Astrocyte of the cerebellum (primary cell): ENCODE results near the gene GALP.
"Not testable (repeated sequence)": the region's sequence is repeated elsewhere in the genome, so short reads cannot be mapped to it uniquely, and the experiment has no call there.

Experiments used
- DNase-seq: peaks from one replicate; pipeline ENCODE4 v3.0.0-alpha.2; 2011; ENCODE audit warnings: low read depth
- H3K4me3 ChIP-seq: 2 replicates; pipeline ENCODE4 v1.5.1; 2011; ENCODE audit warnings: mild to moderate bottlenecking, low read depth, low read length, moderate library complexity
- in situ Hi-C: cut with HindIII; loops from 2 replicates; pipeline ENCODE4 v1.10.0; 2017; ENCODE audit warnings: low sequenced_read_pairs
- TF ChIP-seq, protein P1 (sequence below): IDR thresholded peaks from 2 replicates; pipeline ENCODE4 v1.5.1; 2012; ENCODE audit warnings: low read length, low read depth, moderate library complexity, mild to moderate bottlenecking; ENCODE audit errors: missing control alignments

GALP gene

DNA sequence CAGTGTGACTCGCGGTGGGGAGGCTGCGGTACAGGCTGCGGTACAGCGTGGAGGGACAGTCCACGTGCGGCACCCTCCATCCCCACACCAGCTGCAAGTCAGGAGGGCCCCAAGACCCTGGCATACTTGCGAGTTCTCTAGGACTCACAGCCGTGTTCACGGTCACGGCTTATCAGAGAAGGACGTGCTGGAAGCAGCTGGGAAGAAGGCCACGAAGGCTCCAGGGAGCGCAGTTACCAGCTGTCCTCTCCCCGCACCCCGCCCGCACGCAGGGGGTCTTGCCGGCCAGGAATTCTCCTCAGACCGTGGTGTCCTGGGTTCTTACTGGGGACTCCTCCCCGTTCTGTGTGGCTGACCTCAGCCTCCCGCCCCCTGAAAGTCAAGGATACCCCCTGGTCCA lies 28.5 kb upstream of the GALP start:
- no peak for DNase-seq
- in situ Hi-C loops: no loop called here
- H3K4me3 ChIP-seq: no peak overlapping the region

GRCh38 chr19:56148096-56148495 lies 27.7 kb upstream of the GALP start:
- no peak for DNase-seq
- TF ChIP-seq, protein P1, sequence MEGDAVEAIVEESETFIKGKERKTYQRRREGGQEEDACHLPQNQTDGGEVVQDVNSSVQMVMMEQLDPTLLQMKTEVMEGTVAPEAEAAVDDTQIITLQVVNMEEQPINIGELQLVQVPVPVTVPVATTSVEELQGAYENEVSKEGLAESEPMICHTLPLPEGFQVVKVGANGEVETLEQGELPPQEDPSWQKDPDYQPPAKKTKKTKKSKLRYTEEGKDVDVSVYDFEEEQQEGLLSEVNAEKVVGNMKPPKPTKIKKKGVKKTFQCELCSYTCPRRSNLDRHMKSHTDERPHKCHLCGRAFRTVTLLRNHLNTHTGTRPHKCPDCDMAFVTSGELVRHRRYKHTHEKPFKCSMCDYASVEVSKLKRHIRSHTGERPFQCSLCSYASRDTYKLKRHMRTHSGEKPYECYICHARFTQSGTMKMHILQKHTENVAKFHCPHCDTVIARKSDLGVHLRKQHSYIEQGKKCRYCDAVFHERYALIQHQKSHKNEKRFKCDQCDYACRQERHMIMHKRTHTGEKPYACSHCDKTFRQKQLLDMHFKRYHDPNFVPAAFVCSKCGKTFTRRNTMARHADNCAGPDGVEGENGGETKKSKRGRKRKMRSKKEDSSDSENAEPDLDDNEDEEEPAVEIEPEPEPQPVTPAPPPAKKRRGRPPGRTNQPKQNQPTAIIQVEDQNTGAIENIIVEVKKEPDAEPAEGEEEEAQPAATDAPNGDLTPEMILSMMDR: no peak
- in situ Hi-C loops: no loop called here
- H3K4me3 ChIP-seq: no peak overlapping the region

More for the DNA sequence above, 28.5 kb upstream of the GALP start:
- TF ChIP-seq, protein P1: no peak

DNA sequence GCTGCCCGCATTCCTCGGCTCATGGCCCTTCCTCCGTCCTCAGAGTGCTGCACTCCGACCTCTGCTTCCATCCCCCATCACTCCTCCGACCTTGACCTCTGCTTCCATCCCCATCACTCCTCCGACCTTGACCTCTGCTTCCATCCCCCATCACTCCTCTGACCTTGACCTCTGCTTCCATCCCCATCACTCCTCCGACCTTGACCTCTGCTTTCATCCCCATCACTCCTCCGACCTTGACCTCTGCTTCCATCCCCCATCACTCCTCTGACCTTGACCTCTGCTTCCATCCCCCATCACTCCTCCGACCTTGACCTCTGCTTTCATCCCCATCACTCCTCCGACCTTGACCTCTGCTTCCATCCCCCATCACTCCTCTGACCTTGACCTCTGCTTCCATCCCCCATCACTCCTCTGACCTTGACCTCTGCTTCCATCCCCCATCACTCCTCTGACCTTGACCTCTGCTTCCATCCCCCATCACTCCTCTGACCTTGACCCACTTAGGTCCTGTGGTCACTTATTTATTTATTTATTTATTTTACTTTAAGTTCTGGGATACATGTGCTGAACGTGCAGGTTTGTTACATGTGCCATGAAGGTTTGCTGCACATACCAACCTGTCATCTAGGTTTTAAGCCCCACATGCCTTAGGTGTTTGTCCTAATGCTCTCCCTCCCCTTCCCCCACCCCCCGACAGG lies 26.7 kb upstream of the GALP start:
- DNase-seq, in situ Hi-C loops, H3K4me3 ChIP-seq: not testable (repeated sequence)

- DNase-seq: no peak
- TF ChIP-seq, protein P1: no peak
- in situ Hi-C loops: no loop called here
Measured at GRCh38 chr19:56149656-56150038, 26.2 kb upstream of the GALP start.

GRCh38 chr19:56150358-56150757 lies 25.4 kb upstream of the GALP start:
- DNase-seq: no peak
- no peak overlapping the region for H3K4me3 ChIP-seq
- in situ Hi-C loops: no loop called here
- TF ChIP-seq, protein P1: no peak

More at GRCh38 chr19:56149656-56150038, 26.2 kb upstream of the GALP start:
- H3K4me3 ChIP-seq: no peak overlapping the region

- no peak overlapping the region for H3K4me3 ChIP-seq
- DNase-seq: no peak
- TF ChIP-seq, protein P1: no peak
- in situ Hi-C loops: no loop called here
Measured at GRCh38 chr19:56152644-56153043, 23.2 kb upstream of the GALP start.

- H3K4me3 ChIP-seq: no peak overlapping the region
- in situ Hi-C loops: no loop called here
- TF ChIP-seq, protein P1: no peak
- no peak for DNase-seq
Measured at GRCh38 chr19:56153507-56153906, 22.3 kb upstream of the GALP start.
